Neuronal stem cell (in vitro differentiated cells): ENCODE data around the gene OPN1MW3.

Experiments
- DNase-seq: peaks from one replicate; pipeline ENCODE4 v3.0.0-alpha.2; 2013; ENCODE audit warnings: low spot score
- H2AFZ ChIP-seq: one replicate; pipeline ENCODE4 v1.6.1; 2013; ENCODE audit warnings: mild to moderate bottlenecking, low read length, inconsistent platforms
- H2AK5ac ChIP-seq: 2 replicates; pipeline ENCODE4 v1.6.1; 2013; ENCODE audit warnings: low read depth, mild to moderate bottlenecking, inconsistent platforms, low read length, moderate library complexity, mixed read lengths
- H2BK120ac ChIP-seq: 2 replicates; pipeline ENCODE4 v1.6.1; 2013; ENCODE audit warnings: low read depth, mild to moderate bottlenecking, inconsistent platforms, low read length, moderate library complexity, mixed read lengths
- H2BK12ac ChIP-seq: one replicate; pipeline ENCODE4 v1.6.1; 2013; ENCODE audit warnings: low read length, inconsistent platforms
- H2BK15ac ChIP-seq: 2 replicates; pipeline ENCODE4 v1.6.1; 2013; ENCODE audit warnings: mild to moderate bottlenecking, low read length, inconsistent platforms, mixed read lengths
- H2BK5ac ChIP-seq: one replicate; pipeline ENCODE4 v1.6.1; 2013; ENCODE audit warnings: inconsistent platforms, mild to moderate bottlenecking, low read length, moderate library complexity
- H3K14ac ChIP-seq: one replicate; pipeline ENCODE4 v1.6.1; 2013; ENCODE audit warnings: low read length, inconsistent platforms
- H3K18ac ChIP-seq: 2 replicates; pipeline ENCODE4 v1.6.1; 2013; ENCODE audit warnings: low read length, inconsistent platforms
- H3K23ac ChIP-seq: 2 replicates; pipeline ENCODE4 v1.6.1; 2013; ENCODE audit warnings: low read depth, mild to moderate bottlenecking, mixed read lengths, low read length, inconsistent platforms; ENCODE audit not compliant: poor library complexity
- H3K27ac ChIP-seq: replicated peaks from 3 replicates; pipeline ENCODE4 v1.5.1; 2013; ENCODE audit warnings: low read length, inconsistent platforms
- H3K27me3 ChIP-seq, 3 experiments: 2 replicates each; pipeline ENCODE4 v1.6.1; 2013; ENCODE audit warnings: low read length in 3 of 3, mild to moderate bottlenecking in 2 of 3, inconsistent platforms in 1 of 3, low read depth in 1 of 3, mixed read lengths in 1 of 3, moderate library complexity in 1 of 3; ENCODE audit not compliant: control insufficient read depth in 3 of 3, insufficient read depth in 3 of 3
- H3K36me3 ChIP-seq, 2 donors: replicated peaks in 1 of 2; 2 replicates each; pipeline ENCODE4 v1.6.1; 2013; ENCODE audit warnings: low read length in 2 of 2; ENCODE audit not compliant: control insufficient read depth in 2 of 2, insufficient read depth in 2 of 2
- H3K4ac ChIP-seq: 2 replicates; pipeline ENCODE4 v1.6.1; 2013; ENCODE audit warnings: inconsistent platforms, mild to moderate bottlenecking, low read length, moderate library complexity
- H3K4me1 ChIP-seq, 2 donors: 1 replicate in 1 of 2; 2 replicates in 1 of 2; pipeline ENCODE4 v1.6.1; 2013; ENCODE audit warnings: low read length in 2 of 2, low read depth in 1 of 2; ENCODE audit not compliant: control insufficient read depth in 2 of 2, insufficient read depth in 1 of 2
- H3K4me2 ChIP-seq: one replicate; pipeline ENCODE4 v1.6.1; 2013; ENCODE audit warnings: mild to moderate bottlenecking, low read length, inconsistent platforms; ENCODE audit not compliant: insufficient read depth, poor library complexity, severe bottlenecking
- H3K4me3 ChIP-seq, 2 donors: 2 replicates each; pipeline ENCODE4 v1.5.1; 2013; ENCODE audit warnings: low read length in 2 of 2, mild to moderate bottlenecking in 2 of 2, inconsistent platforms in 1 of 2, moderate library complexity in 1 of 2
- H3K79me1 ChIP-seq: one replicate; pipeline ENCODE4 v1.6.1; 2013; ENCODE audit warnings: low read depth, mild to moderate bottlenecking, inconsistent platforms, low read length, moderate library complexity
- H3K9ac ChIP-seq: one replicate; pipeline ENCODE4 v1.6.1; 2013; ENCODE audit warnings: mild to moderate bottlenecking, low read depth, low read length, inconsistent platforms; ENCODE audit not compliant: poor library complexity
- H3K9me3 ChIP-seq, 2 donors: replicated peaks in 1 of 2; 2 replicates each; pipeline versions ENCODE3 to v1.6.1; 2013; ENCODE audit warnings: low read length in 2 of 2, mild to moderate bottlenecking in 2 of 2, inconsistent platforms in 1 of 2, low read depth in 1 of 2, mixed read lengths in 1 of 2, moderate library complexity in 1 of 2; ENCODE audit not compliant: control insufficient read depth in 2 of 2, insufficient read depth in 1 of 2
- H4K8ac ChIP-seq: one replicate; pipeline ENCODE4 v1.6.1; 2013; ENCODE audit warnings: low read depth, mild to moderate bottlenecking, inconsistent platforms, low read length, moderate library complexity
- H4K91ac ChIP-seq: one replicate; pipeline ENCODE4 v1.6.1; 2013; ENCODE audit warnings: low read length, low read depth, mild to moderate bottlenecking, inconsistent platforms; ENCODE audit not compliant: poor library complexity
- WGBS, 2 donors: extraction: QIAGEN DNeasy Blood & Tissue Kit; methylation state at CpG; one replicate each; pipeline ENCODE4 v1.1.7; 2013; ENCODE audit warnings: missing lambda C conversion rate in 2 of 2, mixed read lengths in 1 of 2; ENCODE audit not compliant: insufficient read length in 2 of 2, insufficient replicate concordance in 1 of 2; ENCODE audit errors: extremely low coverage in 2 of 2; 5-methylcytosine and 5-hydroxymethylcytosine counted together

OPN1MW3 gene

DNA sequence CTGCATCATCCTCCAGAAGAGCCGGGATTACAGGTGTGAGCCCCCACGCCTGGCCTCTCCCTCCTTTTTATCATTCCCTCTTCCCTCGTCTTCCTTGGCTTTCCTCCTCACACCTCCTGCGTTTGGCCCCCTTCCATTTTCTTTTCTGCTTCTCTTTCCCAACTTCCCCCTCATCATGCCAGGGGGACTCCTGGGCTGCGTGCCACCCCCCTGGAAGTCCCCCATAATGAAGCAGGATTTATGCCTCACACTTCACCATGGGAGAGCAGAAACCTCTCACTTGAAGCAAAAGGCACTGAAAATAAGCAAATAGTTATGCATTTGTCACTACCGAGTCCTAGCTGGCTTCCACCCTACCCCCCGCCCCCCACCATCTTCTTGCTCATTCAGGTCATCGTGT, 46.1 kb downstream of the OPN1MW3 start:
- no peak overlapping the region for H2BK12ac ChIP-seq
- H3K27me3 ChIP-seq, result peaks cover 0 to 21% (median 0%) of the 10 kb centered on the region in 3 experiments
- no peak overlapping the region for H2AK5ac ChIP-seq
- no peak overlapping the region for H2AFZ ChIP-seq
- H4K91ac ChIP-seq, result no peak overlapping the region
- no peak overlapping the region for H3K23ac ChIP-seq
- no peak overlapping the region for H2BK5ac ChIP-seq
- no peak overlapping the region for H2BK15ac ChIP-seq
- H2BK120ac ChIP-seq, result no peak overlapping the region
- no peak overlapping the region for H3K27ac ChIP-seq
- no peak overlapping the region for H3K14ac ChIP-seq
- H3K9ac ChIP-seq, result no peak overlapping the region
- H3K36me3 ChIP-seq, result no peaks in the 10 kb centered on the region
- peaks cover 5 to 10% of the 10 kb centered on the region in 2 donors for H3K4me1 ChIP-seq
- H4K8ac ChIP-seq, result no peak overlapping the region
- WGBS, 2 donors, result no CpG with 5 or more reads among the region's 8 CpGs
- no peak overlapping the region for H3K4ac ChIP-seq
- H3K79me1 ChIP-seq, result no peaks in the 10 kb centered on the region
- H3K4me2 ChIP-seq, result no peak overlapping the region
- H3K4me3 ChIP-seq, result no peak overlapping the region
- no peaks in the 10 kb centered on the region for H3K9me3 ChIP-seq
- no peak for DNase-seq
- no peak overlapping the region for H3K18ac ChIP-seq

DNA sequence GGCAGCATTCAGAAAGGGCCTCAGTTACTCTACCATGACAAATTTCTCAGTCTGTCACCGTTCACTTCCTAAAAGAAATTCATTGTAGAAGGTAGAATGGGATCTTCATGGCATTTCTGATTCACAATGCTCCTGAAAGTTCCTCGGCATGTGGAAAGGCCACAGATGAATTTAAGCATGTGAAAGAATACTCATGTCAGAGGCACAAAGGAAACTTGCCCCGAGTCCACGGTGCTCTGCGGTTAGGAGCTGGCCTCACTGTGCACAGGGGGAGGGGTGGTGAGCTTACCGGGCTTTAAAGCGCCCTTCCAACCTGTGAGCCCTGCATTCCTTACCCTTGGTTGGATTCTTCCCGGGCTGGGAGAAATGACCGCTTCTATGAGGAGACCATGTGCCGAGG, 47.5 kb downstream of the OPN1MW3 start:
- no peak overlapping the region for H3K4me3 ChIP-seq

DNA sequence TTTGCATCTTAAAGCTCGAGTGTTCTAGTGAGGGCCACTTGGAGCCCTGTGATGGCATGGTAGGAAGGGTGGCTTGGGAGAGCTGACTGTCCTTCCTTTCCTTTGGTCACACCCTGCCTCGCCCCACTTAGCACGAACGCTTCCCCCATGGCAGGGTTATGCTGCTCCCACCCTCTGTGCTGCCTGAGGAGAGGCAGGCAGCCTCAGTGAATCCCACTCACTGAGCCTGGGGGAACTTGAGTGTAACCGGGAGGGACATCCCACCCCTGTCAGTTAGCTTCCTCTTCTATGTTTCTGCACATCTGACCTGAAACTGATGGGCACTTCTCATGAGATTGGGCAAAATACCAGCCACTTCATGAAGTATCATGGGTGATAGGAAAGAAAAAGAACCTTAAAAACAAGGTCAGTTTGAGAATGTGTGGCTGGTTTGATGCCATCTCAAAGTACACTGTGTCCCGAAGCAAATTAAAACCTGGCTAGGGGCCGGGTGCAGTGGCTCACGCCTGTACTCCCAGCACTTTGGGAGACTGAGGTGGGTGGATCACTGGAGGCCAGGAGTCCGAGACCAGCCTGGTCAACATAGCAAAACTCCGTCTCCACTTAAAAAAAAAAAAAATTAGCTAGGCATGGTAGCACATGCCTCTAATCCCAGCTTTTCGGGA, 48.3 kb downstream of the OPN1MW3 start:
- no peak overlapping the region for H3K14ac ChIP-seq
- H3K9me3 ChIP-seq, result no peaks in the 10 kb centered on the region
- H2AFZ ChIP-seq, result no peak overlapping the region
- no peak overlapping the region for H2BK15ac ChIP-seq
- no peak overlapping the region for H2BK120ac ChIP-seq
- H2AK5ac ChIP-seq, result peak overlapping the region; percentile 32
- no peak overlapping the region for H2BK12ac ChIP-seq
- peaks cover 0 to 25% (median 0%) of the 10 kb centered on the region in 3 experiments for H3K27me3 ChIP-seq
- no peak overlapping the region for H2BK5ac ChIP-seq
- no peak overlapping the region for H3K4ac ChIP-seq
- no CpG with 5 or more reads among the region's 11 CpGs for WGBS, 2 donors
- no peak overlapping the region for H3K18ac ChIP-seq
- H3K4me2 ChIP-seq, result no peak overlapping the region
- H3K4me1 ChIP-seq, result peaks cover 5 to 10% of the 10 kb centered on the region in 2 donors
- no peak for DNase-seq
- H3K4me3 ChIP-seq, result no peak overlapping the region
- no peaks in the 10 kb centered on the region for H3K36me3 ChIP-seq
- H4K8ac ChIP-seq, result no peak overlapping the region
- H4K91ac ChIP-seq, result no peak overlapping the region
- H3K79me1 ChIP-seq, result no peaks in the 10 kb centered on the region
- no peak overlapping the region for H3K27ac ChIP-seq
- H3K9ac ChIP-seq, result no peak overlapping the region
- H3K23ac ChIP-seq, result no peak overlapping the region

More for the DNA sequence above, 47.5 kb downstream of the OPN1MW3 start:
- H3K9ac ChIP-seq, result no peak overlapping the region
- peak overlapping the region; percentile 54 for H2AFZ ChIP-seq
- H2BK120ac ChIP-seq, result no peak overlapping the region
- DNase-seq, result no peak
- no peak overlapping the region for H3K14ac ChIP-seq
- H3K4ac ChIP-seq, result no peak overlapping the region
- no peaks in the 10 kb centered on the region for H3K79me1 ChIP-seq
- H2BK15ac ChIP-seq, result no peak overlapping the region
- H4K8ac ChIP-seq, result no peak overlapping the region
- no CpG with 5 or more reads among the region's 10 CpGs for WGBS, 2 donors
- H4K91ac ChIP-seq, result no peak overlapping the region
- H2BK12ac ChIP-seq, result no peak overlapping the region
- no peaks in the 10 kb centered on the region for H3K9me3 ChIP-seq
- peak overlapping the region; percentile 67 for H3K18ac ChIP-seq
- peak overlapping the region; percentile 79 for H3K27ac ChIP-seq
- H2AK5ac ChIP-seq, result no peak overlapping the region
- H3K4me2 ChIP-seq, result no peak overlapping the region
- no peak overlapping the region for H3K23ac ChIP-seq
- H2BK5ac ChIP-seq, result no peak overlapping the region
- no peaks in the 10 kb centered on the region for H3K36me3 ChIP-seq
- H3K4me1 ChIP-seq, result peaks cover 5 to 10% of the 10 kb centered on the region in 2 donors
- peaks cover 0 to 28% (median 0%) of the 10 kb centered on the region in 3 experiments for H3K27me3 ChIP-seq

DNA sequence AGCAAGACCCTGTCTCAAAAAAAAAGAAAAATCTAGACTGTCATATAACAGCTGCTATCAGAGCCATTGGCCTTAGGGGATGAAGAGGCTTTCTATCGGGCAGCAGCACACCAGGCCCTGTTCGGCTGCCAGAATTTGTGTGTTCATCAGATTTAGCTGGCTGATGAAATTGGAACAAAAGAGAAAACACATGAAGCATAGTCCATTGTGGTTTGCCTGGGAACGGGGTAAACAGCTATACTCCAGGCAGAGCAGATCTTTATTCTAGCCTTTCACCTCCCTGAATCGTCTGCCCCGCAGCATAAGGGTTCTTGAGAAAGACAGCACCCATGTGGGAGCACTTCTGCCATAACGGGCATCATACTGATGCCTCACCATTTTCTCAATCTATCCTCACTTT, 49.8 kb downstream of the OPN1MW3 start:
- Histone ChIP-seq H4K8ac (no peak overlapping the region), H3K4me1 (peaks cover 5 to 10% of the 10 kb centered on the region in 2 donors), H3K79me1 (no peaks in the 10 kb centered on the region), H2BK5ac (no peak overlapping the region), H2AK5ac (no peak overlapping the region), H3K4me3 (no peak overlapping the region), H2BK12ac (no peak overlapping the region), H4K91ac (no peak overlapping the region), H2BK120ac (no peak overlapping the region), H3K14ac (no peak overlapping the region), H3K27ac (no peak overlapping the region), H3K18ac (no peak overlapping the region), H3K4ac (no peak overlapping the region), H3K27me3 (peaks cover 0 to 37% (median 0%) of the 10 kb centered on the region in 3 experiments), H3K36me3 (no peaks in the 10 kb centered on the region), H3K23ac (no peak overlapping the region), H3K9ac (no peak overlapping the region), H3K9me3 (no peaks in the 10 kb centered on the region), H2AFZ (no peak overlapping the region), H2BK15ac (no peak overlapping the region), H3K4me2 (no peak overlapping the region)
- no CpG with 5 or more reads among the region's 6 CpGs for WGBS, 2 donors
- no peak for DNase-seq
